ENCODE data around the gene THEMIS. TPM values are rescaled to one million over a fixed set of nuclear protein-coding genes. Genes with fewer than 3 reads are reported as not detected.

Gene THEMIS
- total RNA-seq, 1 experiment from 2014 or later: not detected

- H3K36me3 ChIP-seq (ENCODE audit: insufficient read depth, low read length, poor library complexity, severe bottlenecking): no peaks in the 10 kb centered on the region
- TF ChIP-seq EZH2 (IDR thresholded peaks at IDR 0.05; ENCODE audit: borderline replicate concordance, low read depth, low read length, poor library complexity, severe bottlenecking) (no peak), CTCF (conservative IDR thresholded peaks at IDR 0.05; ENCODE audit: low read depth, low read length) (no peak)
- H3K27ac ChIP-seq (ENCODE audit: low read depth, low read length, poor library complexity, severe bottlenecking): no peak overlapping the region
- peaks cover 3% of the 10 kb centered on the region for H3K27me3 ChIP-seq (replicated peaks; ENCODE audit: insufficient read depth, low read depth, low read length, poor library complexity)
- H3K9me3 ChIP-seq (ENCODE audit: low read depth, low read length, poor library complexity, severe bottlenecking): no peaks in the 10 kb centered on the region
- no TSS peak for BruUV-seq (replicated peaks)
- DNase-seq (ENCODE audit: low spot score): no peak
- intact Hi-C loops (cut with micrococcal nuclease; ENCODE audit: unreplicated experiment): no loop called here
- no peak overlapping the region for H3K4me3 ChIP-seq (ENCODE audit: low read depth, low read length, poor library complexity, severe bottlenecking)
- CTCF ChIA-PET: no interaction called here
- H3K4me1 ChIP-seq (ENCODE audit: insufficient read depth, low read length, poor library complexity, severe bottlenecking): no peaks in the 10 kb centered on the region
- POLR2A ChIA-PET (ENCODE audit: low non-redundant PET): no interaction called here
Measured at GRCh38 chr6:127821431-127821830, 79.4 kb downstream of the THEMIS start.

GRCh38 chr6:127818149-127818548 lies 82.7 kb downstream of the THEMIS start:
- Histone ChIP-seq H3K4me1 (ENCODE audit: insufficient read depth, low read length, poor library complexity, severe bottlenecking) (no peaks in the 10 kb centered on the region), H3K27me3 (replicated peaks; ENCODE audit: insufficient read depth, low read depth, low read length, poor library complexity) (peaks cover 3% of the 10 kb centered on the region), H3K9me3 (ENCODE audit: low read depth, low read length, poor library complexity, severe bottlenecking) (no peaks in the 10 kb centered on the region), H3K4me3 (ENCODE audit: low read depth, low read length, poor library complexity, severe bottlenecking) (no peak overlapping the region), H3K27ac (ENCODE audit: low read depth, low read length, poor library complexity, severe bottlenecking) (no peak overlapping the region), H3K36me3 (ENCODE audit: insufficient read depth, low read length, poor library complexity, severe bottlenecking) (no peaks in the 10 kb centered on the region)
- ChIA-PET POLR2A (ENCODE audit: low non-redundant PET) (no interaction called here), CTCF (interaction anchor here (0.6 kb wide), 1 partner anchor 81 kb away, joined by 6 read pairs; no protein-coding TSS in a partner anchor)
- TF ChIP-seq CTCF (conservative IDR thresholded peaks at IDR 0.05; ENCODE audit: low read depth, low read length): no peak
- TF ChIP-seq EZH2 (IDR thresholded peaks at IDR 0.05; ENCODE audit: borderline replicate concordance, low read depth, low read length, poor library complexity, severe bottlenecking): no peak
- intact Hi-C loops (cut with micrococcal nuclease; ENCODE audit: unreplicated experiment): no loop called here
- no peak for DNase-seq (ENCODE audit: low spot score)
- BruUV-seq (replicated peaks): no TSS peak

- TF ChIP-seq EZH2 (IDR thresholded peaks at IDR 0.05; ENCODE audit: borderline replicate concordance, low read depth, low read length, poor library complexity, severe bottlenecking) (no peak), CTCF (conservative IDR thresholded peaks at IDR 0.05; ENCODE audit: low read depth, low read length) (no peak)
- no peaks in the 10 kb centered on the region for H3K9me3 ChIP-seq (ENCODE audit: low read depth, low read length, poor library complexity, severe bottlenecking)
- ChIA-PET CTCF (no interaction called here), POLR2A (ENCODE audit: low non-redundant PET) (no interaction called here)
- no TSS peak for BruUV-seq (replicated peaks)
- intact Hi-C loops (cut with micrococcal nuclease; ENCODE audit: unreplicated experiment): no loop called here
- H3K27me3 ChIP-seq (replicated peaks; ENCODE audit: insufficient read depth, low read depth, low read length, poor library complexity): no peaks in the 10 kb centered on the region
- no peak overlapping the region for H3K4me3 ChIP-seq (ENCODE audit: low read depth, low read length, poor library complexity, severe bottlenecking)
- no peaks in the 10 kb centered on the region for H3K4me1 ChIP-seq (ENCODE audit: insufficient read depth, low read length, poor library complexity, severe bottlenecking)
- H3K36me3 ChIP-seq (ENCODE audit: insufficient read depth, low read length, poor library complexity, severe bottlenecking): no peaks in the 10 kb centered on the region
- H3K27ac ChIP-seq (ENCODE audit: low read depth, low read length, poor library complexity, severe bottlenecking): no peak overlapping the region
- no peak for DNase-seq (ENCODE audit: low spot score)
Measured at GRCh38 chr6:127816643-127817042, 84.2 kb downstream of the THEMIS start.

Data from A673 (cell line).